Dendritic cell treated with granulocyte-macrophage colony-stimulating factor and Interleukin-4, amounts not matched to agents 40 ng/mL and 50 ng/mL, for 4 days (primary cell): ENCODE measurements around the gene LDLRAD4.
"Not testable (repeated sequence)": the region's sequence is repeated elsewhere in the genome, so short reads cannot be mapped to it uniquely, and the experiment has no call there.

ENCODE experiments used
- H3K27ac Mint-ChIP-seq: one replicate; pipeline ENCODE4 v1.8.0; 2022; ENCODE audit warnings: mild to moderate bottlenecking, mixed read lengths
- H3K27me3 Mint-ChIP-seq: one replicate; pipeline ENCODE4 v1.8.0; 2022; ENCODE audit warnings: mild to moderate bottlenecking, mixed read lengths
- H3K36me3 Mint-ChIP-seq: one replicate; pipeline ENCODE4 v1.8.0; 2022; ENCODE audit warnings: low read depth, mixed read lengths
- H3K4me1 Mint-ChIP-seq: one replicate; pipeline ENCODE4 v1.8.0; 2022; ENCODE audit warnings: low read depth, mixed read lengths
- H3K4me3 Mint-ChIP-seq: one replicate; pipeline ENCODE4 v1.8.0; 2022; ENCODE audit warnings: mild to moderate bottlenecking, moderate library complexity, mixed read lengths
- H3K9me3 Mint-ChIP-seq: one replicate; pipeline ENCODE4 v1.8.0; 2022; ENCODE audit warnings: mixed read lengths
- intact Hi-C: fragments of 100-400 bp; cut with micrococcal nuclease; formaldehyde crosslinking; loops from one replicate; pipeline ENCODE4 v1.15.0; 2022

The LDLRAD4 gene

DNA sequence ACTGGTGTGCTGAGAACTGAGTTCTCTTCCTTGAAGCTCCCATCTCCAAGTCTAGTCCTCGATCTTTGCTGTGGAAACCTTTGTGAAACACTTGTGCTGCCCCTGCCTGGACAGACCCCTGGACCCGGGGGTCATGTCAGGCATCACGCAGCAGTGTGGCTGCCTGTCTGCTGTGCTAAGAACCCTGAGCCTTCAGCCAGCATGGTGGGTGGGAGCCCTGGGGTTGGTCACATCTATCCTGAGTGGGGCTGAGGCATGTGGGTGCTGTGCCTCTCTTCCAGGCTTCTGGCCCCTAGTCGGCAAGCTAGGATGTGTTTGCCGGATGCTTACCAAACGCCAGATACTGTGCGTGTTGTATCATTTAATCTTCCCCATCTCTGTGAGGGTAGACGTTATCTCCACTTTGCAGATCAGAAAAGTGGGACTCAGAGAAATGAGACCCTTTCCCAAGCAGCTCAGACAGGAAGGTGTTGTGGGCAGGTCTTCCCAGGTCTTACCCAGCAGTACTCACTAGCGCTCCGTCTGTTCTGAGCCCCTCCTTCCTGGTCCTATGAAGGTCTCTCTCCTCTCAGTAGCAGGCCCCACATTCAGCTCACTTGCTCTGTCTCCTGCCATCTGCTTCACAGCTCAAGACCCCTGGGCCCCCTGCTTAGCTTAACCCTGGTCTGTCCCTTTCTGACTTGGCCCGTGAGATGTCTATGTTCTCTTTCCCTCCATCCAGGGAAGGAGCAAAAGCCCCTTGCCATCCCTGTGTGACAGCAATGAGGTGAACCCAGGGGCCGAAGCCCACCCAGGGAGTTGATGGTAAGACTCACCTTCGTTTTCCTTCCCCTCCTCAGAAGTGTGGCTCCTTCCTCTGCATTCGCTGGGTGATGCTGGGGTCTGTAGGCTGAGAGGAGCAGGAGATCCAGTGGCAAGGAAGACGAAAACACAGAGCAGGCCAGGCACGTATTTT lies 265.0 kb downstream of the LDLRAD4 start:
- intact Hi-C loops, result no loop called here
- Mint-ChIP-seq H3K4me1 (peaks cover 41% of the 10 kb centered on the region), H3K36me3 (peaks cover 34% of the 10 kb centered on the region), H3K9me3 (no peaks in the 10 kb centered on the region), H3K27me3 (no peaks in the 10 kb centered on the region), H3K4me3 (no peak overlapping the region), H3K27ac (no peak overlapping the region)

DNA sequence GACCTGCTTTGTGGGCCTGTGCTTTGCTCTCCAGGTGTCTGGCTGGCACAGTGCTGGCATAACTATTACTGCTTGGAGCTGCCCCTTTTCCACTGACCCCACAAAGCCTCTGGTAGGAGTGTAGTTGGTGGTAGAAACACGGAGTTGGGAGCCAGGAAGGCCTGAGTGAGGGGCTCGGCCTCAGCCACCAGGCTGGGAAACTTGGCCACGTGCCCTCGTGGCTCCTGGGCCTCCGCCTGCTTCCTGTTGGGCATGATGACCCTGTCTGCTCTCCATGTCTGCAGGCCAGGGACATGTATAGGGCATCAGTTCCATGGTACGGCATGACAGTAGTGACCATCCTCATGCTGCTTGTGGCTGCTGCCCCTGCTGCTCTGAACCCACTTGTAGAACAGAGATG lies 266.6 kb downstream of the LDLRAD4 start:
- intact Hi-C loops, result no loop called here
- Mint-ChIP-seq H3K9me3 (no peaks in the 10 kb centered on the region), H3K4me3 (no peak overlapping the region), H3K36me3 (peaks cover 45% of the 10 kb centered on the region), H3K27ac (no peak overlapping the region), H3K27me3 (no peaks in the 10 kb centered on the region), H3K4me1 (peaks cover 31% of the 10 kb centered on the region)

DNA sequence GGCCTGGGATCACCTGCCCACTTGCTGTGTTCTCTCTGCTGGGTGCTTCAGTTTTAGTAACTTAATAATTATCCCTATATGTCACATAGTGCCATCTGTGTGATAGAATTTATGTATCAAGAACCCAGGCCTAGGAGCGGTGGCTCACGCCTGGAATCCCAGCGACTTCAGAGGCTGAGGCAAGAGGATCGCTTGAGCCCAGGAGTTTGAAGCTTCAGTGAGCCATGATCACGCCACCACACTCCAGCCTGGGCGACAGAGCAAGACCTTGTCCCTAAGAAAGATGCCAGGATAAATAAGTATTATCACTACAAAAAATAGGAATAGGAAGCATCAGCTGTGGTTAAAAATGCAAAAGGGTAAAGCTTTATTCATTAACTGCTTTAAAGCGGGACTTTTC lies 267.0 kb downstream of the LDLRAD4 start:
- Mint-ChIP-seq H3K36me3 (peaks cover 46% of the 10 kb centered on the region), H3K27me3 (no peaks in the 10 kb centered on the region), H3K27ac (no peak overlapping the region), H3K9me3 (no peaks in the 10 kb centered on the region), H3K4me3 (no peak overlapping the region), H3K4me1 (peaks cover 27% of the 10 kb centered on the region)
- intact Hi-C loops, result no loop called here

DNA sequence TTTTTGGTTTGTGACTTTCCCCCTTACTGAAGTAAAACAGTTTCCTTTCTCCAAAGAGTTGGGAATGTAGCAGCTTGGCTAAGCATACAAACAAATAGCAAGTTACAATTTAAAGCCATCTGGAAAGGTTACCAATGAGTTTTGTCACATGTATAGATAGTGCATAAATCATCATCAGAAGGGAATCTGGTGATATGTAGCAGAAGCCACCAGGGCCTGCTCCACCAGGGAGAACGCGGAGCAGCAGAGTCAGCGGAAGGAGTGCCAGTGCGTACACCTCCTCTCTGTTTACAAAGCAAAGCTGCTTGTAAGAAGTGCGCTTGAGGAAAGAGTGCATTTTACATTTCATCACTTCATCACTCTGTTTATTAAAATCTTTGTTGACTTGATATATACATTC lies 267.7 kb downstream of the LDLRAD4 start:
- intact Hi-C loops, result no loop called here
- no peaks in the 10 kb centered on the region for H3K27me3 Mint-ChIP-seq
- no peaks in the 10 kb centered on the region for H3K9me3 Mint-ChIP-seq
- no peak overlapping the region for H3K4me3 Mint-ChIP-seq
- H3K36me3 Mint-ChIP-seq, result peaks cover 53% of the 10 kb centered on the region
- H3K4me1 Mint-ChIP-seq, result peaks cover 20% of the 10 kb centered on the region
- H3K27ac Mint-ChIP-seq, result no peak overlapping the region

DNA sequence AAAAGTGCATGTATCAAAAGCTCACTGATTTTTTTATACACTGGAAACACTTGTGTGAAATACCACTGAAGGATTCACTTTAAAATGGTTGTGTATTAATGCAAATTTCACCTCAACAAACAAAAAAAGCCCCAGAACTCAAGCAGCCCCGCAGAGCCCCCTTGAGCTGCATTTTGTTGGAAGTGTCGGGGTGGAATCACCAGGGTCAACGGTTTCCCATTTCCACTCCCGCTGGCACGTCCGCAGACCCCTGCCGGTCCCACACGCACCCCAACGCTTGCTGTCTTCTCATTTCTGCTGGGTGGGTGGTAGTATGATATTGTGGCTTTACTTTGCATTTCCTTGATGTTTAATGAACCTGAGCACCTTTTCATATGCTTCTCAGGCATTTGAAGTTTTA lies 268.1 kb downstream of the LDLRAD4 start:
- Mint-ChIP-seq H3K36me3 (peaks cover 57% of the 10 kb centered on the region), H3K27ac (no peak overlapping the region), H3K4me1 (peaks cover 16% of the 10 kb centered on the region), H3K27me3 (no peaks in the 10 kb centered on the region), H3K4me3 (no peak overlapping the region), H3K9me3 (no peaks in the 10 kb centered on the region)
- intact Hi-C loops, result no loop called here

DNA sequence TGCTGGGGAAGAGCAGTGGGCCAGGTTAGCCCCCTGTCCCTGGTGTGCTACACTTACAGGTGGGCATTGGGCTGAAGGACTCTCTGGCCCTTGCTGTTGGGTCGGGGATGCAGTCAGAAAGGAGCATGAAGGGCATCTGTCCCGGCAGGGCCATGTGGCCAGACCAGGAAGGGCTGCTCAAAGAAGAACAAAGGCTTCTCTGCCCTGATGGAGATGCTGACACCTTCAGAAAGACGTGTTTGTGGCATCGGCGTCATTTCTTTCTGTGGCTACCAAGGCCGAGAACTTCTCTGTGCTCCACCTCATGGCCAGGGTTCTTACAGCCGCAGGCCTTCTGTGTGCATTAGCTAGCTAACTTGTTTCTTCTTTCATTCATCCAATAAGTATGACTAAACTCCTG lies 268.7 kb downstream of the LDLRAD4 start:
- no peaks in the 10 kb centered on the region for H3K27me3 Mint-ChIP-seq
- peaks cover 13% of the 10 kb centered on the region for H3K4me1 Mint-ChIP-seq
- H3K36me3 Mint-ChIP-seq, result peaks cover 63% of the 10 kb centered on the region
- H3K27ac Mint-ChIP-seq, result no peak overlapping the region
- intact Hi-C loops, result no loop called here
- no peaks in the 10 kb centered on the region for H3K9me3 Mint-ChIP-seq
- no peak overlapping the region for H3K4me3 Mint-ChIP-seq

DNA sequence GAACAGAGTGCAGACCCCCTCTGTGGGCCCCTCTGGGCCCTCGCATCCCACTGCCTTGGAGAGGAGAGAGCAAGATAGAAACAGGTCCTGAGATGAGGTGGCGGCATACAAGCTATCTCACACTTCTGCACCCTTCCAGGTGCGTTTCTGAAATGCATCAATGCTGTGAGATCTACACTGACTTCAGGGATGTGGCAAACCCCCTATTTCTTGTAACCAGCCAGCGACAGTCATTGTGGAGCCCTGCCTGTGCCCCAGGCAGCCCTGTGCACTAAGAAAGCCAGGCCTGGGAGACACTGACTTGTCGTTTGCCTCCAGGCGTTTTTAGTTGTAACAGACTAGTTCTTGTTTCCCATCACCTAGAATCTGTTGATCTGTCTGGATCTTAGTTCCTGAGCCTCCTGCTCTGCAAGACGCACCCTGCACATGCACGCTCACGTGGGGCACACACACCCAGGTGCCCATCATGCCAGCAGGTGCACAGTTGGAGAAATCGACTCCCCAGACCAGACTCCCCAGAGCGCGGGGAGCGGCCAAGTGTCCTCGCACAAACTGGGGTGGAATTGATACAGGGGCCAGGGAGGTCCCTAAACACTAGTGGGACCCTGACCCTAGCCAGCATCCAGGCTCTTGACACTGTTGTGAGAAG lies 269.8 kb downstream of the LDLRAD4 start:
- Mint-ChIP-seq H3K36me3 (peaks cover 70% of the 10 kb centered on the region), H3K4me1 (peaks cover 13% of the 10 kb centered on the region), H3K4me3 (no peak overlapping the region), H3K27ac (no peak overlapping the region), H3K9me3 (no peaks in the 10 kb centered on the region), H3K27me3 (no peaks in the 10 kb centered on the region)
- intact Hi-C loops, result no loop called here

DNA sequence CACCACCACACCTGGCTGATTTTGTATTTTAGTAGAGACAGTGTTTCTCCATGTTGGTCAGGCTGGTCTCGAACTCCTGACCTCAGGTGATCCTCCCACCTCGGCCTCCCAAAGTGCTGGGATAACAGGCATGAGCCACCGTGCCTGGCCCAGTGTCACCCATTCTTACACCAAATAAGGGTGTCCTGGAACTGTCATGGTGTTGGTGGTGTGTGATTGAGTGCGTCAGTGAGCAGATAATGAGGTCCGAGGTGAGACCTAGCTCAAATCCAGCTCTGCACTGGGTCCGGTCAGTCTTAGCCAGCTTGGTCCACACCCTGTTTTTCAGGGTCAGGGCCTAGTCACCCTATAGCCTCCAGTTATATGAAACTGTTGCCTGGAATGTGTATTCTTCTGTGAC lies 270.7 kb downstream of the LDLRAD4 start:
- H3K27me3 Mint-ChIP-seq, H3K4me3 Mint-ChIP-seq, H3K9me3 Mint-ChIP-seq, H3K27ac Mint-ChIP-seq, intact Hi-C loops: not testable (repeated sequence)
- H3K4me1 Mint-ChIP-seq, result peaks cover 18% of the 10 kb centered on the region
- H3K36me3 Mint-ChIP-seq, result peaks cover 69% of the 10 kb centered on the region

DNA sequence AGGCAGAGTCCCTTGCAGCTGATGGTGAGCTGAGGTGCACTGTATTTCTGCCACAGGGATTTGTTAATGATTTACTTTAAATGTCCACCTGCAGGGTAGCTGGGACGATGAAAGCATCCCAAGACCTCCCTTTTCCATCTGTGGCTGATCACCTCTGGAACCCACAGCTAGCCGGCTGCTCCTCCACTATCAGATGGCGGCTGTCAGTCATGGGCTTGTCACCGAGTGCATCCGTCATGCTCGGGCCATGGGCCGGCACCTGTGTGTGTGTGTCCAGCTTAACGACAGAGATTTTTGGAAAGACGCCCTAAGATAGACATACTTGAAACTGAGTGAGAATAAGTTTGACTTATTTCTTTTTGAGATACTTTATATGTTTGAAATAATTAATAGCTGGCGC lies 272.6 kb downstream of the LDLRAD4 start:
- Mint-ChIP-seq H3K27ac (no peak overlapping the region), H3K4me1 (peaks cover 31% of the 10 kb centered on the region), H3K27me3 (no peaks in the 10 kb centered on the region), H3K4me3 (no peak overlapping the region), H3K9me3 (no peaks in the 10 kb centered on the region), H3K36me3 (peaks cover 71% of the 10 kb centered on the region)
- intact Hi-C loops, result no loop called here

DNA sequence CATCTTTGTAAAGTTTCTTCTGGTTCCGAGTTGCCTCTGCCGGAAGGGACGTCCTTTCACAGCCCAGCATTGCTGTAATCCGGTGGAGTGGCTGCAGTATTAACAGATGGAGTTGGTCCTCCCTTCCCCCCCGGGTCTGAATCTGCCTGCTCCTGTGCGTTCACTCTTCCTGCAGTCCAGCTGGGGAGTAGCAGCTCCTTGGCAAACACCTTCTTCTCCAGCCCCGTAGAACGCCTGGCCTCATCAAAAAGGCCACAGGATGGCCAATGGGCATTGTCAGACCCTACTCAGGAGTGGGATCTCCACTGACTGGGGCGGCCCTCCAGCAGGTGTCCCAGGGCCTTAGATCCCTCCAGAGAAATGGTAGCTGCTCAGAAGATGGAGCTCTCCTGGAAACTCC lies 273.8 kb downstream of the LDLRAD4 start:
- H3K4me1 Mint-ChIP-seq, result peaks cover 31% of the 10 kb centered on the region
- no peak overlapping the region for H3K27ac Mint-ChIP-seq
- H3K9me3 Mint-ChIP-seq, result no peaks in the 10 kb centered on the region
- H3K36me3 Mint-ChIP-seq, result peaks cover 71% of the 10 kb centered on the region
- intact Hi-C loops, result no loop called here
- H3K4me3 Mint-ChIP-seq, result no peak overlapping the region
- no peaks in the 10 kb centered on the region for H3K27me3 Mint-ChIP-seq

DNA sequence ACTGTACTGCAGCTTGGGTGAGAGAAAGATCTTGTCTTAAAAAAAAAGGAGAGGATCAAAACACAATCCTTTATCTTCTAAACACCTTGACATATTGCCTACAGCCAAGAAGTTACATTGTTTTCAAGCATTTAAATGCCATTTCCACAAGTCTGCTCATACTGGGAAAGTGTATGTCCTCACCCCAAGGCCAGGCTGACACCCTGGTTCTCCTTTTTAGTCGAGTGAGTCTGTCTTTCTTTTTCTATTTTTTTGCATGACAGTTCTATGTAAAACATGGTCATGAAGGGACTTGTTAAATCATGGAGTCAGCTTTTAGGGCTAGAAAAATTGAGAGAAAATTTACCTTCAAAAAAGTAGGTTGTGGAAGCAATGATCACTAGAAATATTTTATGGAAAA lies 274.5 kb downstream of the LDLRAD4 start:
- H3K4me3 Mint-ChIP-seq, result no peak overlapping the region
- H3K9me3 Mint-ChIP-seq, result peaks cover 3% of the 10 kb centered on the region
- intact Hi-C loops, result no loop called here
- H3K4me1 Mint-ChIP-seq, result peaks cover 31% of the 10 kb centered on the region
- peaks cover 72% of the 10 kb centered on the region for H3K36me3 Mint-ChIP-seq
- no peaks in the 10 kb centered on the region for H3K27me3 Mint-ChIP-seq
- H3K27ac Mint-ChIP-seq, result no peak overlapping the region

DNA sequence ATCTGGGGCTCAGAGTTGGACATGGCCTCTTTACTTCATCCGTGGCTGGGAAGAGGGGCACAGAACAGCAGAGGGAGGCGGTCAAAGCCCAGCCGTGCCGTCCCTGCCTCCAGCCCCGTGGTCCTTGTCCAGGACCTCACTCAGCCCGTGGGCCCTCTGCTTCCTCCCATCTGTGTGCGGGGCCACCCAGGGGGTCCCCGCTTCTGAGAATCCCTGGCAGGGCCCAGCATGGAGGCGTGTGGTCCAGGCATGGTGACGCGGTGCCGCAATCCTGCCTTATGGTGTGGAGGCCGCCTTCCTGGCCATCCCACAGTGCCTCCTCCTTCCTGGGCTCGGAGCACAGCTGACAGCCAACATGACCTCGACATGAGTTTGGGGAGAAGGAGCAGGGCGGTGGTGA lies 275.2 kb downstream of the LDLRAD4 start:
- intact Hi-C loops, result no loop called here
- peaks cover 31% of the 10 kb centered on the region for H3K4me1 Mint-ChIP-seq
- H3K27me3 Mint-ChIP-seq, result no peaks in the 10 kb centered on the region
- H3K4me3 Mint-ChIP-seq, result no peak overlapping the region
- H3K36me3 Mint-ChIP-seq, result peaks cover 75% of the 10 kb centered on the region
- H3K9me3 Mint-ChIP-seq, result peaks cover 9% of the 10 kb centered on the region
- H3K27ac Mint-ChIP-seq, result peak overlapping the region; percentile 23

DNA sequence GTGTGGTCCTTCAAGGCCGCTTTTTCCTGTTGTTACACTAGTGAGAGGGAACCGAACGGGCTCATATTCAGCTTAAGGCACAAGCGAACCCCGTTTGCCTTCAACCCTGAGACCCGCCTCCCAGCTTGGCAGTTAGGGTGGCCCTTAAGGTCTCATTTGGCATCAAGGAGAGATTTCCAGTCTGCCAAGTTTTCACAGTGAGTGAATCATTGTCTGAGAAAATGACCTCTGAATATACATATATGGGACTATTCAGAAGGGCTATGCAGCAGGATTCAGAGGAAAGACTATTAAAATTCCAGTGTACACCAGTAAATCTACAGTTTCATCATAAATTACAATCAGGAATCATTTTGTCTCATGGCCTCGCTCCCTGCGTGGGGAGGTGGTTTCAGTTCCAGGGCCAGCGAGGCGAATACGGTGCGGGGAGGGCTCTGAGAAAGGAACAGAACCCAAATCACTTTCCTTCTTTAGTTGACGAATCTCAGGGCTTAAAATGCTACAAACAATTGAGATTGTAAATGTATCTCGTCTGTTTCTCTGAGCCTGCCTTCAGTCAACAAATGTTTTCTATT lies 276.4 kb downstream of the LDLRAD4 start:
- intact Hi-C loops, result no loop called here
- no peaks in the 10 kb centered on the region for H3K27me3 Mint-ChIP-seq
- no peak overlapping the region for H3K4me3 Mint-ChIP-seq

DNA sequence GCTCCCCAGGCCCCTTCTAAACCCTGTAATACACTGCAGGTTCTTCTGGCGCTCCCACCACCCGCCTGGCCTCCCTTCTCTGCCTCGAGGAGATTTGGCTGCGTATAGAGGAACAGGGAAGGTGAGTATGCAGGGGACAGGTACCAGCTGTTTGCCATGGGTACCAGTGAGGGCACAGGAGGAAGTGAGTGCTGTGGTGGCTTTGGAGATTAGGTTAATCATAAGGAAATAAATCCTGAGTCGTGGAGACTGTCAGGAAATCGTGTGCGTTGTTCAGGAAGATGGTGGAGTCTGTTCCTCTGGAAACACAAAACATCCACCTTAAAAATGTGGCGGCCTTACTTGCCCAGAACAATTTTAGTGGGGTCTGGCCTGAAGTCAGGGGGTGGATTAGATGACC lies 277.4 kb downstream of the LDLRAD4 start:
- Mint-ChIP-seq H3K4me1 (peaks cover 38% of the 10 kb centered on the region), H3K27ac (no peak overlapping the region), H3K27me3 (no peaks in the 10 kb centered on the region), H3K4me3 (no peak overlapping the region), H3K36me3 (peaks cover 70% of the 10 kb centered on the region), H3K9me3 (peaks cover 20% of the 10 kb centered on the region)
- intact Hi-C loops, result no loop called here

More for the DNA sequence above, 276.4 kb downstream of the LDLRAD4 start:
- Mint-ChIP-seq H3K36me3 (peaks cover 76% of the 10 kb centered on the region), H3K9me3 (peaks cover 20% of the 10 kb centered on the region), H3K27ac (peak overlapping the region; percentile 34), H3K4me1 (peaks cover 37% of the 10 kb centered on the region)
